Measurements from ENCODE around the gene STX18.

STX18 gene

GRCh38 chr4:4395849-4396627 lies 145.8 kb downstream of the STX18 start:
- Histone ChIP-seq H3K36me3 (ENCODE audit: control insufficient read depth, insufficient read depth, low read length) (no peaks in the 10 kb centered on the region), H3K4me3 (replicated peaks; ENCODE audit: low read depth, low read length) (no peak overlapping the region), H3K27me3 (replicated peaks; ENCODE audit: control insufficient read depth, insufficient read depth, low read length) (no peaks in the 10 kb centered on the region)
- peak; percentile 14 for TF ChIP-seq CTCF (IDR thresholded peaks at IDR 0.05; ENCODE audit: insufficient read depth, low read length, poor library complexity, severe bottlenecking)
- peak; percentile 42 for DNase-seq (ENCODE audit: extremely low read depth, insufficient read length)

GRCh38 chr4:4395371-4395770 lies 146.5 kb downstream of the STX18 start:
- no peak overlapping the region for H3K4me3 ChIP-seq (replicated peaks; ENCODE audit: low read depth, low read length)
- no peak for DNase-seq (ENCODE audit: extremely low read depth, insufficient read length)
- H3K36me3 ChIP-seq (ENCODE audit: control insufficient read depth, insufficient read depth, low read length) = no peaks in the 10 kb centered on the region
- no peaks in the 10 kb centered on the region for H3K27me3 ChIP-seq (replicated peaks; ENCODE audit: control insufficient read depth, insufficient read depth, low read length)
- TF ChIP-seq CTCF (IDR thresholded peaks at IDR 0.05; ENCODE audit: insufficient read depth, low read length, poor library complexity, severe bottlenecking) = no peak

GRCh38 chr4:4394644-4395043 lies 147.2 kb downstream of the STX18 start:
- TF ChIP-seq CTCF (IDR thresholded peaks at IDR 0.05; ENCODE audit: insufficient read depth, low read length, poor library complexity, severe bottlenecking) = no peak
- DNase-seq (ENCODE audit: extremely low read depth, insufficient read length) = no peak
- Histone ChIP-seq H3K27me3 (replicated peaks; ENCODE audit: control insufficient read depth, insufficient read depth, low read length) (no peaks in the 10 kb centered on the region), H3K36me3 (ENCODE audit: control insufficient read depth, insufficient read depth, low read length) (no peaks in the 10 kb centered on the region), H3K4me3 (replicated peaks; ENCODE audit: low read depth, low read length) (no peak overlapping the region)

GRCh38 chr4:4392501-4393183 lies 149.2 kb downstream of the STX18 start:
- Histone ChIP-seq H3K4me3 (replicated peaks; ENCODE audit: low read depth, low read length) (no peak overlapping the region), H3K27me3 (replicated peaks; ENCODE audit: control insufficient read depth, insufficient read depth, low read length) (no peaks in the 10 kb centered on the region; the same call in 1 of the 2 replicates), H3K36me3 (ENCODE audit: control insufficient read depth, insufficient read depth, low read length) (no peaks in the 10 kb centered on the region)
- DNase-seq (ENCODE audit: extremely low read depth, insufficient read length) = no peak
- TF ChIP-seq CTCF (IDR thresholded peaks at IDR 0.05; ENCODE audit: insufficient read depth, low read length, poor library complexity, severe bottlenecking) = no peak

GRCh38 chr4:4391866-4392265 lies 150.0 kb downstream of the STX18 start:
- TF ChIP-seq CTCF (IDR thresholded peaks at IDR 0.05; ENCODE audit: insufficient read depth, low read length, poor library complexity, severe bottlenecking) = no peak
- H3K4me3 ChIP-seq (replicated peaks; ENCODE audit: low read depth, low read length) = no peak overlapping the region
- H3K27me3 ChIP-seq (replicated peaks; ENCODE audit: control insufficient read depth, insufficient read depth, low read length) = no peaks in the 10 kb centered on the region; the same call in 1 of the 2 replicates
- no peaks in the 10 kb centered on the region for H3K36me3 ChIP-seq (ENCODE audit: control insufficient read depth, insufficient read depth, low read length)
- no peak for DNase-seq (ENCODE audit: extremely low read depth, insufficient read length)
